Endothelial cell (in vitro differentiated cells): ENCODE results near the gene CYSTM1. TPM values are rescaled to one million over a fixed set of nuclear protein-coding genes. Genes with fewer than 3 reads are reported as not detected.

Experiments
- DNase-seq: peaks from one replicate; pipeline ENCODE4 v3.0.0; 2021; ENCODE audit warnings: low spot score
- H3K27ac Mint-ChIP-seq: one replicate; pipeline ENCODE4 v1.8.0; 2021; ENCODE audit warnings: mixed read lengths, inconsistent platforms; ENCODE audit not compliant: unreplicated experiment
- H3K27me3 Mint-ChIP-seq: one replicate; pipeline ENCODE4 v1.8.0; 2021; ENCODE audit warnings: mild to moderate bottlenecking, moderate library complexity, mixed read lengths, inconsistent platforms; ENCODE audit not compliant: unreplicated experiment
- H3K36me3 Mint-ChIP-seq: one replicate; pipeline ENCODE4 v1.8.0; 2021; ENCODE audit warnings: mild to moderate bottlenecking, low read depth, mixed read lengths, inconsistent platforms; ENCODE audit not compliant: unreplicated experiment
- H3K4me1 Mint-ChIP-seq: one replicate; pipeline ENCODE4 v1.8.0; 2021; ENCODE audit warnings: mild to moderate bottlenecking, mixed read lengths, inconsistent platforms; ENCODE audit not compliant: unreplicated experiment
- H3K4me3 Mint-ChIP-seq: one replicate; pipeline ENCODE4 v1.8.0; 2021; ENCODE audit warnings: mild to moderate bottlenecking, mixed read lengths, inconsistent platforms; ENCODE audit not compliant: unreplicated experiment
- H3K9me3 Mint-ChIP-seq: one replicate; pipeline ENCODE4 v1.8.0; 2021; ENCODE audit warnings: mixed read lengths, inconsistent platforms; ENCODE audit not compliant: unreplicated experiment
- CTCF ChIP-seq: fragments of 200-600 bp; sonication (generic); IDR thresholded peaks from one replicate; pipeline ENCODE4 v1.5.0; 2021; ENCODE audit warnings: antibody characterized with exemption; ENCODE audit not compliant: unreplicated experiment
- total RNA-seq: library from RNA; stranded (reverse); fragmentation: NEBNext Ultra II Directional; extraction: Animal tissue kit (Norgen Biotek cat#: 25700); gene quantifications from one replicate; pipeline ENCODE4 v1.2.1, GENCODE V29; 2021; ENCODE audit not compliant: unreplicated experiment

The CYSTM1 gene
- total RNA-seq, 1 donor from 2014 or later: 21.7 TPM

GRCh38 chr5:140135127-140135526 lies 39.9 kb upstream of the CYSTM1 start:
- H3K4me3 Mint-ChIP-seq: no peak overlapping the region
- no peaks in the 10 kb centered on the region for H3K36me3 Mint-ChIP-seq
- H3K9me3 Mint-ChIP-seq: no peaks in the 10 kb centered on the region
- DNase-seq: no peak
- no peaks in the 10 kb centered on the region for H3K27me3 Mint-ChIP-seq
- TF ChIP-seq CTCF: no peak
- no peak overlapping the region for H3K27ac Mint-ChIP-seq
- H3K4me1 Mint-ChIP-seq: peaks cover 5% of the 10 kb centered on the region

GRCh38 chr5:140136624-140137023 lies 38.4 kb upstream of the CYSTM1 start:
- no peaks in the 10 kb centered on the region for H3K9me3 Mint-ChIP-seq

GRCh38 chr5:140140435-140140834 lies 34.6 kb upstream of the CYSTM1 start:
- Mint-ChIP-seq H3K4me1 (peaks cover 3% of the 10 kb centered on the region), H3K27ac (no peak overlapping the region), H3K27me3 (peaks cover 3% of the 10 kb centered on the region), H3K4me3 (no peak overlapping the region), H3K9me3 (no peaks in the 10 kb centered on the region), H3K36me3 (no peaks in the 10 kb centered on the region)
- TF ChIP-seq CTCF: no peak
- no peak for DNase-seq

More at GRCh38 chr5:140136624-140137023, 38.4 kb upstream of the CYSTM1 start:
- peaks cover 5% of the 10 kb centered on the region for H3K4me1 Mint-ChIP-seq
- no peak overlapping the region for H3K27ac Mint-ChIP-seq
- no peak for DNase-seq
- H3K36me3 Mint-ChIP-seq: no peaks in the 10 kb centered on the region
- H3K27me3 Mint-ChIP-seq: no peaks in the 10 kb centered on the region
- no peak overlapping the region for H3K4me3 Mint-ChIP-seq
- no peak for TF ChIP-seq CTCF

GRCh38 chr5:140141241-140141640 lies 33.7 kb upstream of the CYSTM1 start:
- H3K36me3 Mint-ChIP-seq: no peaks in the 10 kb centered on the region

DNA sequence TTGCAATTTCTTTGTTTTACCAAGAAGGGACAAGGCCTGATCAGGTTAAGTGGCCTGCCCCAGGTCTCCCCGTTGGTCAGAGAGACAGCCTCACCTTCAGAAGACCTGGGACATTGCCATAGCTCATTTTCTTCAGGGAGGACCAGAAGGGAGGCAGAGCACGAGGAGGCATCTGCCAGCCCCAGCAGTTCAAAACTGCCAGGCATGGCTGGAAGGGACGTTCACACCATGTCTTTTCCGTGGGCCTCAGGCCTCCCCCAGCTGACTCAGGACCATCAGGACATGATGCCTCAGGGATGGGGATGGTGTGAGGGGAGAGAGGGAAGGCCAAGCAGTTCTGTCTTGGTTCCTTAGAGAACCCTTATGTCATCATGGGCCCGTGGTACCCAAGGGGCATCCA lies 32.7 kb upstream of the CYSTM1 start:
- Mint-ChIP-seq H3K9me3 (no peaks in the 10 kb centered on the region), H3K4me1 (peaks cover 4% of the 10 kb centered on the region), H3K27me3 (peaks cover 3% of the 10 kb centered on the region), H3K4me3 (no peak overlapping the region), H3K36me3 (no peaks in the 10 kb centered on the region), H3K27ac (no peak overlapping the region)
- TF ChIP-seq CTCF: no peak
- DNase-seq: no peak

More at GRCh38 chr5:140141241-140141640, 33.7 kb upstream of the CYSTM1 start:
- Mint-ChIP-seq H3K27me3 (peaks cover 3% of the 10 kb centered on the region), H3K4me1 (peaks cover 4% of the 10 kb centered on the region), H3K9me3 (no peaks in the 10 kb centered on the region), H3K4me3 (no peak overlapping the region), H3K27ac (no peak overlapping the region)
- DNase-seq: no peak
- TF ChIP-seq CTCF: no peak
